Activated naive CD4-positive, alpha-beta T cell treated with anti-CD3 and anti-CD28 coated beads, Interleukin-2, amount 10 ng/mL, durations not matched to agents 7 days and 5 days (primary cell): Measurements from ENCODE around the gene NXT1.

Experiments used
- CTCF ChIA-PET: fragments of 350-600 bp; sonication (Branson Sonifier 250); formaldehyde crosslinking; loops from one replicate; lab custom pipeline; 2021; ENCODE audit warnings: antibody characterized with exemption; lab: Charles Lee
- DNase-seq: peaks from one replicate; pipeline ENCODE4 v3.0.0-alpha.2; 2020
- H3K27ac Mint-ChIP-seq: one replicate; pipeline ENCODE4 v1.8.0; 2021; ENCODE audit warnings: mild to moderate bottlenecking, moderate library complexity, mixed read lengths
- H3K27me3 Mint-ChIP-seq: one replicate; pipeline ENCODE4 v1.8.0; 2021; ENCODE audit warnings: mild to moderate bottlenecking, mixed read lengths
- H3K36me3 Mint-ChIP-seq: one replicate; pipeline ENCODE4 v1.8.0; 2021; ENCODE audit warnings: mixed read lengths
- H3K4me1 Mint-ChIP-seq: one replicate; pipeline ENCODE4 v1.8.0; 2021; ENCODE audit warnings: mixed read lengths
- H3K4me3 Mint-ChIP-seq: one replicate; pipeline ENCODE4 v1.8.0; 2021; ENCODE audit warnings: mild to moderate bottlenecking, moderate library complexity, mixed read lengths
- H3K9me3 Mint-ChIP-seq: one replicate; pipeline ENCODE4 v1.8.0; 2021; ENCODE audit warnings: mixed read lengths

The NXT1 gene

DNA sequence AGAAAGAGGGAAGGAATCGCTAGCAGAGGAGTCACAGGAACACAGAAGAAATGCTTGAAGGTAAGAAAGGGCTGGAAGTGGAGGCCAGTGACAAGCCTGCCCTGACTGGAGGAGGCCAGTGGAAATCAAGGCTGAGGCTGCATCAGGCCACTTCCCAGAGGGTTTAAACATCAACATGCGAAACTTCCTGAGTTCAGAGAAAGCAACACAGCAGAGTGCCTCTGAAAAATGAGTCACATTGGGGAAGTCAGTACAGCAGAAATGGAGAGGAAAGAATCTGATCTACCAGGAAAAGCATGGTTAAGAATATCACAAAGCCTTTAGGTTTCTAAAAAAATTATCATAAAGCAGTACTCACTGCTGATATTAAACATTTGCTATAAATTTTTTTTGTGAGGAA lies 47.4 kb downstream of the NXT1 start:
- Mint-ChIP-seq H3K9me3 (no peaks in the 10 kb centered on the region), H3K27me3 (no peaks in the 10 kb centered on the region), H3K27ac (peak overlapping the region; percentile 88), H3K4me3 (no peak overlapping the region), H3K4me1 (peaks cover 50% of the 10 kb centered on the region), H3K36me3 (peaks cover 53% of the 10 kb centered on the region)
- no peak for DNase-seq
- CTCF ChIA-PET = no interaction called here

DNA sequence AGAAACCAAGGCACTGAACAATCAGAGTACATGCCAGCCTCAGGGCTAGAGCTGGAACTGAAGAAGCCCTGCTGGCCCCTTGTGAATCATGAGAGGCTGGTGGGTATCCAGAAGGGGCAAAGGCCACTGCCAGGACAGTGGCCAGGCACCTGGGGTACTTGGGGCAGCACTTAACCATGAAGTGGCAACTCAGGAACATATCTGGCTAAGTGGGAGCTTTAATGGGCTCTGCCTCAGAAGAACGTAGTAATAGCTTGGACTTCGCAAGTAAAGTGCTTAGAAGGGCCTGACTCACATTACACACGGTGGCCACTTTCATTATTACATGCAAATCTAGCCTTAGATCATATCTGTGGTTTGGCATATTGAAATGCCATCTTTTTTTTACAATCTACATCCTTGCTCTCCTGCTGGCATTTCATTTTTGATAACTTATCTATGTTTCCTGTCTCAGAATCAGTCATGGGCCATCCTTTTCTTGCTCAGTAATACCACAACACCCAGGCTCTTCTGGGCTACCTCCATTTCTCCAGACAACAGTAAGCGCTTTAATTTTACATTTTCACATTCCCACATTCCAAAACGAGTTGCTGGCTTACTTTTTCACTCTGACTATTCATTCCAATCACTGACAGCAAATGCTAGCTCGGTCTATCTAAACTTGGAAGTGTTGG lies 49.1 kb downstream of the NXT1 start:
- Mint-ChIP-seq H3K4me1 (peaks cover 51% of the 10 kb centered on the region), H3K27me3 (no peaks in the 10 kb centered on the region)

DNA sequence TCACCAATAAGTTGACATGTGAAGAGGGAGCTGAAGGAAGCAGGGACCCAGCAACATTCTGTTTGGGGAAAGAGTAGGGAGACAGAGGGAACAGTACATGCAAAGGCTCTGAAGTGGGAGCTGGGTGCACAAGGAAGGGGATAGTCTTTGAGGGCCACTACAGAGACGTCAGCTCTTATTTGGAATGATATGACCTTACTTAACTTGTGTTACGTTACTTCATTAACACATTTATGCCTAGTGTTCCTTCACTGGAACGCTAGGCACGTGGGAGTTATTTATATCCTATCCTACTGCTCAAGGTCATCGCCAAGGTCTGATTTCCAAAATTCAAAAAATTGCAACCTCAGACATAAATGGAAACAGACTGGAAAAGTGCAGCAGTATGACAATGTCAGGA lies 50.5 kb downstream of the NXT1 start:
- Mint-ChIP-seq H3K4me1 (peaks cover 51% of the 10 kb centered on the region), H3K36me3 (peaks cover 35% of the 10 kb centered on the region), H3K27ac (no peak overlapping the region), H3K27me3 (no peaks in the 10 kb centered on the region), H3K9me3 (no peaks in the 10 kb centered on the region), H3K4me3 (no peak overlapping the region)
- no peak for DNase-seq
- CTCF ChIA-PET = interaction anchor here (0.9 to 2.0 kb wide), 3 partner anchors 15 to 40 kb away, joined by 4 to 5 read pairs (median 4); no protein-coding TSS in a partner anchor

More for the DNA sequence above, 49.1 kb downstream of the NXT1 start:
- DNase-seq = no peak
- no peaks in the 10 kb centered on the region for H3K9me3 Mint-ChIP-seq
- CTCF ChIA-PET = interaction anchor here (1.8 to 2.0 kb wide), 2 partner anchors 20 to 41 kb away, joined by 4 to 5 read pairs; no protein-coding TSS in a partner anchor
- H3K36me3 Mint-ChIP-seq = peaks cover 42% of the 10 kb centered on the region
- H3K27ac Mint-ChIP-seq = peak overlapping the region; percentile 81
- no peak overlapping the region for H3K4me3 Mint-ChIP-seq

DNA sequence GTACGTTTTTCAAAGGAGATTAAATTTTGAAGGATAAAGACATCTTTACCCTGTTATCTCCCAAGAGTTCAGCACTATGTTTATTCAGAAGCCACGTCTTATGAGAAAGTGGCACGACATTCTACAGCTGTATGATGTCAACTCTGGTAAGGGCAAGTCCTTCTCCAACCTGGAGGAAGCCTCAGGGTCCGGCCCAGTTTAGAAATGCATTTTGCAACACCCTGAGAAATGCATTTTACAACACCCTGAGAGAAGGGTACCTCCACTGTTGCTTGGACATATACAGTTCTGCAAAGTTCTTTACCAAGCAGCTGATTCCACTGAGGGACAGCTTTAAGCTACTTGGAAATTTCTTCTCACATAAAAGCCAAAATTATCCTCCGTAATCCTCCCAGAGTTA lies 53.2 kb downstream of the NXT1 start:
- Mint-ChIP-seq H3K27ac (no peak overlapping the region), H3K27me3 (no peaks in the 10 kb centered on the region), H3K4me1 (peaks cover 48% of the 10 kb centered on the region), H3K9me3 (no peaks in the 10 kb centered on the region), H3K36me3 (peaks cover 28% of the 10 kb centered on the region), H3K4me3 (no peak overlapping the region)
- no peak for DNase-seq
- CTCF ChIA-PET = interaction anchor here (1.0 kb wide), 1 partner anchor 17 kb away, joined by 3 read pairs; the partner anchor contains the start of gene NAPB

DNA sequence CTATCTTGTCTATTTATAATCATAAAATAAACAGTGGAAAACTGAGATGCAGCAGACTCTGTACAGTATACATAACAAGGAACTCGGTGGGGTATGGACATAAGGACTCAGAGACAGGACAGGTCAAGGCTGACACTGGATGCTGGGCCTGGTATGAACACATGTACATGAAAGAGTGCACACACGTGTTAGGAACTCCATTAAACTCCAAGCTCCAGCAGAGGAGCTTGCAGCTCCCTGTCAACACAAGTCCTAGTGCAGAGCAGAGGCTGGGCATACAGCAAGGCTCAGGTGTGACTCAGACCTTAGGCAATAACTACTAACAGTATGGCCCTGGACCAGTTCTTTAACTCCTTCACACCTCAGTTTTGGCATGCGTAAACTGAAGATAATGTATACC lies 53.6 kb downstream of the NXT1 start:
- Mint-ChIP-seq H3K27me3 (no peaks in the 10 kb centered on the region), H3K4me3 (no peak overlapping the region), H3K4me1 (peaks cover 44% of the 10 kb centered on the region), H3K36me3 (peaks cover 25% of the 10 kb centered on the region), H3K9me3 (no peaks in the 10 kb centered on the region), H3K27ac (no peak overlapping the region)
- CTCF ChIA-PET = no interaction called here
- DNase-seq = no peak
